ENCODE measurements around the gene FXYD3.

The FXYD3 gene

DNA sequence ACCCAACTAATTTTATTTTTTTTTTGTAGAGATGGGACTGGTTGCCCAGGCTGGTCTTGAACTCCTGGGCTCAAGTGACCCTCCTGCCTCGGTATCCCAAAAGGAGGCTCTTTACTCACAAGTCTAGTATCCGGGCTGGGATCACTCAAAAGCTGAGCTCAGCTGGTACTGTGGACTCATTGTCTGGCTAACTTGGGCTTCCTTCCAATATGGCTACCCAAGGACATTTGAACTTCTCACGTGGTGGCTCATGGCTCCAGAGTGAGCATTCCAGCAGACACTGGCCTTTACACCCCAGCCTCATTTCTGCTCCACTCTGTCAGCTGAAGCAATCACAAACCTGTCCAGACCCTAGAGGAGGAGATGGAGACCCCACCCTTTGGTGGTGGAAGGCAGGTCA, 45.2 kb upstream of the FXYD3 start:
- Histone ChIP-seq H3K27me3 (ENCODE audit: insufficient read depth, low read length, poor library complexity) (no peaks in the 10 kb centered on the region), H2BK120ac (ENCODE audit: low read depth, low read length) (no peak overlapping the region), H2BK15ac (replicated peaks; ENCODE audit: low read depth) (no peak overlapping the region), H3K23ac (ENCODE audit: low read length) (no peak overlapping the region), H3K36me3 (ENCODE audit: control insufficient read depth, insufficient read depth, low read length) (no peaks in the 10 kb centered on the region), H4K5ac (ENCODE audit: low read length) (no peak overlapping the region), H4K8ac (ENCODE audit: low read depth, low read length) (no peak overlapping the region), H3K18ac (ENCODE audit: low read length) (no peak overlapping the region), H3K4me1 (ENCODE audit: control insufficient read depth, low read depth, low read length) (peaks cover 9% of the 10 kb centered on the region), H3K79me2 (ENCODE audit: control insufficient read depth, insufficient read depth, low read length) (no peaks in the 10 kb centered on the region), H3K79me1 (ENCODE audit: low read length) (no peaks in the 10 kb centered on the region), H3K4ac (ENCODE audit: low read depth, low read length) (no peak overlapping the region), H3K56ac (ENCODE audit: low read length) (no peak overlapping the region), H3K4me3 (ENCODE audit: low read length) (no peak overlapping the region), H2AK5ac (ENCODE audit: low read length) (no peak overlapping the region), H3K4me2 (ENCODE audit: low read length) (no peak overlapping the region), H3K27ac (ENCODE audit: low read depth, low read length) (no peak overlapping the region), H2BK5ac (ENCODE audit: low read length) (no peak overlapping the region), H3K9ac (ENCODE audit: low read length) (no peak overlapping the region)
- DNase-seq: no peak
- WGBS (ENCODE audit: extremely low coverage, insufficient coverage, low lambda C conversion rate): no CpG with 5 or more reads among the region's 3 CpGs

GRCh38 chr19:35073516-35073915, 42.1 kb upstream of the FXYD3 start:
- Histone ChIP-seq H2BK15ac (replicated peaks; ENCODE audit: low read depth) (no peak overlapping the region), H3K4ac (ENCODE audit: low read depth, low read length) (no peak overlapping the region), H4K5ac (ENCODE audit: low read length) (no peak overlapping the region), H3K27me3 (ENCODE audit: insufficient read depth, low read length, poor library complexity) (no peaks in the 10 kb centered on the region), H3K36me3 (ENCODE audit: control insufficient read depth, insufficient read depth, low read length) (no peaks in the 10 kb centered on the region), H3K4me3 (ENCODE audit: low read length) (no peak overlapping the region), H2BK5ac (ENCODE audit: low read length) (no peak overlapping the region), H3K4me1 (ENCODE audit: control insufficient read depth, low read depth, low read length) (peaks cover 6% of the 10 kb centered on the region), H3K18ac (ENCODE audit: low read length) (no peak overlapping the region), H3K79me2 (ENCODE audit: control insufficient read depth, insufficient read depth, low read length) (no peaks in the 10 kb centered on the region), H3K56ac (ENCODE audit: low read length) (no peak overlapping the region), H3K23ac (ENCODE audit: low read length) (no peak overlapping the region), H4K8ac (ENCODE audit: low read depth, low read length) (no peak overlapping the region), H3K9ac (ENCODE audit: low read length) (no peak overlapping the region), H3K27ac (ENCODE audit: low read depth, low read length) (no peak overlapping the region), H2AK5ac (ENCODE audit: low read length) (no peak overlapping the region), H2BK120ac (ENCODE audit: low read depth, low read length) (no peak overlapping the region), H3K4me2 (ENCODE audit: low read length) (no peak overlapping the region), H3K79me1 (ENCODE audit: low read length) (no peaks in the 10 kb centered on the region)
- no peak for DNase-seq
- whole genome bisulfite sequencing (ENCODE audit: extremely low coverage, insufficient coverage, low lambda C conversion rate): no CpG with 5 or more reads among the region's 10 CpGs

DNA sequence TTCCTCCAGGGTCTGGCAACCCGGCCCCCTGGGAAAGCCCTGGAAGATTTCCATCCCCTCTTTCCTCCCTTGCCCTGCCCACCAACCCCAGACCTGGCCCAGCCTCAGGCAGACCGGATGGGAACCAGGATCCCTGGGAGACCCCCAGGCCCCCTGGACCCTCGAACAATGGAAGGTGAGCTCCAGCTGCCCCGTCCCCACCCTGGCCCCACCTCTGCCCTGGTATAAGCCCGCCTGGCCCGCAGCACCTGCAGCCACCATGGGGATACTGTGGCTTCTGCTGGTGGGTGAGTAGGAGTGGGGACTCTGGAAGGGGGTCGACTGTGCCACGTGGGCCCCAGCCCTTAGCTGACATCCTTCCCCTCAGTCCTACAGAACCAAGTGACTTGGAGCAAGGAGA, 41.7 kb upstream of the FXYD3 start:
- H3K27me3 ChIP-seq (ENCODE audit: insufficient read depth, low read length, poor library complexity): no peaks in the 10 kb centered on the region
- H3K4me1 ChIP-seq (ENCODE audit: control insufficient read depth, low read depth, low read length): peaks cover 3% of the 10 kb centered on the region
- WGBS (ENCODE audit: extremely low coverage, insufficient coverage, low lambda C conversion rate): no CpG with 5 or more reads among the region's 8 CpGs
- no peak overlapping the region for H3K4me3 ChIP-seq (ENCODE audit: low read length)
- no peak overlapping the region for H3K56ac ChIP-seq (ENCODE audit: low read length)
- no peak overlapping the region for H3K23ac ChIP-seq (ENCODE audit: low read length)
- no peaks in the 10 kb centered on the region for H3K36me3 ChIP-seq (ENCODE audit: control insufficient read depth, insufficient read depth, low read length)
- no peak overlapping the region for H2AK5ac ChIP-seq (ENCODE audit: low read length)
- no peak overlapping the region for H3K4me2 ChIP-seq (ENCODE audit: low read length)
- H3K9ac ChIP-seq (ENCODE audit: low read length): no peak overlapping the region
- no peak overlapping the region for H4K8ac ChIP-seq (ENCODE audit: low read depth, low read length)
- no peaks in the 10 kb centered on the region for H3K79me1 ChIP-seq (ENCODE audit: low read length)
- no peak overlapping the region for H3K18ac ChIP-seq (ENCODE audit: low read length)
- H2BK120ac ChIP-seq (ENCODE audit: low read depth, low read length): no peak overlapping the region
- no peaks in the 10 kb centered on the region for H3K79me2 ChIP-seq (ENCODE audit: control insufficient read depth, insufficient read depth, low read length)
- H2BK15ac ChIP-seq (replicated peaks; ENCODE audit: low read depth): no peak overlapping the region
- DNase-seq: no peak
- no peak overlapping the region for H2BK5ac ChIP-seq (ENCODE audit: low read length)
- H4K5ac ChIP-seq (ENCODE audit: low read length): no peak overlapping the region
- no peak overlapping the region for H3K4ac ChIP-seq (ENCODE audit: low read depth, low read length)
- no peak overlapping the region for H3K27ac ChIP-seq (ENCODE audit: low read depth, low read length)

DNA sequence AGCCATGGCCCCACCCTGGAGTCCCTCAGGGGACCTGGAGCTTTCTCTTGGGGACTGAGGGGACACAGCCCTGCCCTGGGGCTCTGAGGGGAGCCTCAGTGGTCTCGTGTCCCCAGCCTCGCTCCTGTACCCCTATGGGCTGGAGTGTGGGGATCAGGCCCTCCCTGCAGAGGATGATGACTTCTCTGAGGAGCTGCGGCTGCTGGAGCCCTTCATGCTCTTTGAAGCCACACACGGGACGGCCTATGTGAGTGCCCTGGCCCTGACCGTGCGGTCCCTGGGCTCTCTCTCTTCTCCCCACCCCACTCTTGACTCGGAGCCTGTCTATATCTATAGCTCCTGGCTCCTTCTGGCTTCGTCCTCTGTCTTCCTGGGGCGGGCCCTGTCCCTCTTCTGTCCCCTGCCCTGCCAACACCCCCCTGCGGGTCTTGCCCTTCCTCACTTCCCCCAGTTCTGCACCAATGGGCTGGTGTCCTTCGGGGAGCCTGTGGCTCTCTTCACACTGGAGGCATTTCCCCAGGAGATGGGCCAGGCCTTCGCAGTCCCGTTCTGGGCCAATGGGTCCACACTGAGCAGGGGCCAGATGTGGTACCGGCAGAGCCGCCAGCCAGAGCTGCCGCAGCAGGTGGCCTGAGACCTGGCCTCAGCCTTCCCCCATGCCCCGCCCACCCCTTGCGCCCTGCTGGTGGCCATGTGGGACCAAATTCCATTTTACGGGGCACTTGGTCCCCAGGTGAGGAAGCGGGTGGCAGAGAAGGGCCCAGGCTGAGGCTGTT, 41.0 kb upstream of the FXYD3 start:
- Histone ChIP-seq H3K4me2 (ENCODE audit: low read length) (no peak overlapping the region), H3K56ac (ENCODE audit: low read length) (no peak overlapping the region), H3K4me1 (ENCODE audit: control insufficient read depth, low read depth, low read length) (no peaks in the 10 kb centered on the region), H2BK5ac (ENCODE audit: low read length) (no peak overlapping the region), H3K9ac (ENCODE audit: low read length) (no peak overlapping the region), H4K8ac (ENCODE audit: low read depth, low read length) (no peak overlapping the region), H3K27me3 (ENCODE audit: insufficient read depth, low read length, poor library complexity) (no peaks in the 10 kb centered on the region), H2BK15ac (replicated peaks; ENCODE audit: low read depth) (no peak overlapping the region), H2BK120ac (ENCODE audit: low read depth, low read length) (no peak overlapping the region), H3K79me1 (ENCODE audit: low read length) (no peaks in the 10 kb centered on the region), H4K5ac (ENCODE audit: low read length) (no peak overlapping the region), H3K4me3 (ENCODE audit: low read length) (no peak overlapping the region), H3K23ac (ENCODE audit: low read length) (no peak overlapping the region), H2AK5ac (ENCODE audit: low read length) (no peak overlapping the region), H3K79me2 (ENCODE audit: control insufficient read depth, insufficient read depth, low read length) (no peaks in the 10 kb centered on the region), H3K36me3 (ENCODE audit: control insufficient read depth, insufficient read depth, low read length) (no peaks in the 10 kb centered on the region), H3K27ac (ENCODE audit: low read depth, low read length) (no peak overlapping the region), H3K4ac (ENCODE audit: low read depth, low read length) (no peak overlapping the region), H3K18ac (ENCODE audit: low read length) (no peak overlapping the region)
- DNase-seq: no peak
- no CpG with 5 or more reads among the region's 21 CpGs for WGBS (ENCODE audit: extremely low coverage, insufficient coverage, low lambda C conversion rate)

GRCh38 chr19:35075202-35076025, 40.2 kb upstream of the FXYD3 start:
- H3K27ac ChIP-seq (ENCODE audit: low read depth, low read length): no peak overlapping the region
- no peak overlapping the region for H3K4me3 ChIP-seq (ENCODE audit: low read length)
- H3K36me3 ChIP-seq (ENCODE audit: control insufficient read depth, insufficient read depth, low read length): no peaks in the 10 kb centered on the region
- no peak overlapping the region for H3K9ac ChIP-seq (ENCODE audit: low read length)
- no peaks in the 10 kb centered on the region for H3K79me2 ChIP-seq (ENCODE audit: control insufficient read depth, insufficient read depth, low read length)
- no peak overlapping the region for H2BK5ac ChIP-seq (ENCODE audit: low read length)
- no peak overlapping the region for H2BK120ac ChIP-seq (ENCODE audit: low read depth, low read length)
- WGBS (ENCODE audit: extremely low coverage, insufficient coverage, low lambda C conversion rate): 100% methylated on average over 5 of the region's 21 CpGs
- H3K27me3 ChIP-seq (ENCODE audit: insufficient read depth, low read length, poor library complexity): no peaks in the 10 kb centered on the region
- no peaks in the 10 kb centered on the region for H3K4me1 ChIP-seq (ENCODE audit: control insufficient read depth, low read depth, low read length)
- no peaks in the 10 kb centered on the region for H3K79me1 ChIP-seq (ENCODE audit: low read length)
- H3K4me2 ChIP-seq (ENCODE audit: low read length): no peak overlapping the region
- H3K56ac ChIP-seq (ENCODE audit: low read length): no peak overlapping the region
- H4K8ac ChIP-seq (ENCODE audit: low read depth, low read length): no peak overlapping the region
- no peak for DNase-seq
- no peak overlapping the region for H3K4ac ChIP-seq (ENCODE audit: low read depth, low read length)
- H3K18ac ChIP-seq (ENCODE audit: low read length): no peak overlapping the region
- no peak overlapping the region for H3K23ac ChIP-seq (ENCODE audit: low read length)
- no peak overlapping the region for H2AK5ac ChIP-seq (ENCODE audit: low read length)
- no peak overlapping the region for H4K5ac ChIP-seq (ENCODE audit: low read length)
- H2BK15ac ChIP-seq (replicated peaks; ENCODE audit: low read depth): no peak overlapping the region

Data from mesendoderm (in vitro differentiated cells).